GM19238 (cell line): ENCODE results near the gene ATP13A4.

ENCODE experiments used
- DNase-seq: peaks from one replicate; pipeline ENCODE4 v3.0.0; 2011; ENCODE audit warnings: low spot score; ENCODE audit not compliant: insufficient read length

Gene ATP13A4

DNA sequence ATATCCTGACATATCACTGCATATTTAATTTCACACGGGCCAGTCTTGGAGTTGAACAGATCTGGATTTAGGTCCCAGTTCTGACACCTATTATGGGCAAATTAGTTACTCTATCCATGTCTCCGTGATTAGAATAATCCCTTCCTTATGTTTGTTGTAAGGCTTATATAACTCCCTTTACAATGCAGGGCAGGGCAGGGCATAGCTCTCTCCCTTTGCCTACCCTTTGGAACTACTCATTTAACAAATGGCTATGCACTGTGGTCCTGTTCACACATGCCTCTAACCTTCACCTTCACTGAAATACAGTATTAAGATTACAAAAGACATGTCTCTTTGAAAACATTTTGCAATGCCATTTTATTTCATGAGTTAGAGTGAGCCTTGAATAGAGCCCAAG, 151.4 kb downstream of the ATP13A4 start:
- DNase-seq, result no peak

GRCh38 chr3:193400304-193400703, 154.4 kb downstream of the ATP13A4 start:
- DNase-seq, result no peak

GRCh38 chr3:193396451-193397244, 158.0 kb downstream of the ATP13A4 start:
- DNase-seq, result no peak

GRCh38 chr3:193391902-193392301, 162.8 kb downstream of the ATP13A4 start:
- DNase-seq, result no peak

DNA sequence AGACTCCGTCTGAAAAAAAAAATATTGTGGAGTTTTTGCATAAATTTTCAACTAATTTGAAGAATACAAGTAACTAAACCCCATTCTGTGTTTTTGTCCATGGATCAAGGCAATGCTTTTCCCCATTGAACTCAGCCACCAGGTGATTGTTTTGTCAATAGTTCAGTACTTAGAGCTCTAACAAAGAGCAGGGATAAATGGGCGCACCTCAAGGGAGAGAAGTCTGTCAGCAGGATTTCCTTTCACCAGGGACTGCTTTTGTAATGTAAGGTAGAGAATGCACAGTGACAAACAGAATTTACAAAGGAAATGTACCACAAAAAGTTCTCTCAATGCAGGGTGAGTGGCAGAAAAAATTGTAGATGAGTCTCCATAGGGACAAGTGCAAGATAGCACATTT, 165.4 kb downstream of the ATP13A4 start:
- no peak for DNase-seq

DNA sequence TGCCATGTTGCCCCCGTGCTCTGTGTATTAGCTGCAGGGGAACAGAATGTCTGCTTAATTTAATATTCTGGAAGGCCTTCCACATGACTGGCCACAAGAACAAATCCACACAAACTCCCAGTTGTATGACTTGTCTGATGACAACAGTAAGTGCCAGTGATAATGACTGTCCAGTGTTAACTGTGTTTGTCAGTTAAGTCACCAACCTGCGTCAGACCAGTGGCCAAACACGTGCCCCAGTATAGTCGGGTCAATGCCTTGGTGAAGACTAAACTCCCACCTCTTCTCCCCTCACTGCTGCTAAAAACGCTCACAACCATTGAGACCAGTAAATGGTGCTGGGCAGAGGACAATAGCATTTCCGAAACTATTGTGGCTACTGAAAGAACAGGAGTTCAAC, 166.3 kb downstream of the ATP13A4 start:
- no peak for DNase-seq

- DNase-seq, result no peak
Measured at GRCh38 chr3:193387596-193387995, 167.1 kb downstream of the ATP13A4 start.

- DNase-seq, result no peak
Measured at GRCh38 chr3:193378706-193379105, 176.0 kb downstream of the ATP13A4 start, which contains the start of gene ATP13A5. ATP13A5 (minus strand) TSS chr3:193378753; CDS start chr3:193378725, 28 bp downstream.

DNA sequence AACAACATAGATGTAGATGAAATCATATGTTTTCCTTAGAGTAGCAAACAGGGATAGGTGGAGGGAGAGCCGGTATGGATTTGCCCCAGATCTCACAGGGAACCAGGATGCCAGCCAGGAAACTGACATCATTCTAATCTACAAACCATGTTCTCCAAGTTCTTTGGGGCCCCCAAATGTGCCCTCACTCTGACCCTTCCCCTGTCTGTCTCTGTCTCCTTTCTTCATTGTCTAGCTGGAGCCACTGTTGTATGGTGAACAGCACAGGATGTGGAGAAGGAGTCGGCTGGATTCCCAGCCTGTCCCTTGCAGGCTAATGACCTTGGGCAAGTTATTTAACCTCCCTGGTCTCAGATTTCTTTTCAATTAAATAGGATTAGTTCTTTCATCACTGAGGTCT, 177.1 kb downstream of the ATP13A4 start:
- DNase-seq, result no peak

GRCh38 chr3:193375614-193376013, 179.1 kb downstream of the ATP13A4 start:
- DNase-seq, result no peak

- DNase-seq, result no peak
Measured at GRCh38 chr3:193372783-193373182, 181.9 kb downstream of the ATP13A4 start.

GRCh38 chr3:193367868-193368267, 186.8 kb downstream of the ATP13A4 start:
- no peak for DNase-seq

GRCh38 chr3:193357291-193357690, 197.4 kb downstream of the ATP13A4 start:
- DNase-seq, result no peak

GRCh38 chr3:193354423-193354822, 200.3 kb downstream of the ATP13A4 start:
- no peak for DNase-seq
